Measurements from ENCODE around the gene SNX20. TPM values are rescaled to one million over a fixed set of nuclear protein-coding genes. Genes with fewer than 3 reads are reported as not detected.
A peak's percentile ranks its signal among the peaks of the same experiment; 100 is the strongest.

Gene SNX20
- total RNA-seq, 4 donors from 2014 or later, result 0.84 to 1.8 (median 1.0) TPM

DNA sequence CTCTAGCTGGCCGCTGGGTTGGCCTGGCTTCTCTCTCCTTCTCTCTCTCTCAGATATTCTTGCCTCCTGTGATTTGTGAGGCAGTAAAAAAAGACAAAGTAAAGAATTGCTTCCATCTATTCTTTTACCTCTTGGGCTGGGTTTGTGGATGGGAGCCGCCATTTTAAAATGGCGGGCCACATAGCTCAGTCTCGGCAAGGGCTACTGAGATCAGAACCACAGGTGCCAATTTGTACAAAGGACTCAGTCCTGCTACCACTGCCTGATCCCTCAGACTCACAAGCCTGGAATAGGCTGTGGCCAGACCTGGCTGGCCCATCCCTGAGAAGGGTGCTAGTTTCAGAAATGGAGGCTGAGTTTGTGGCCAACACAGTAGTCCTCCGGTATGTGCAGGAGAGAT, 36.4 kb upstream of the SNX20 start:
- H3K9me3 ChIP-seq, result no peaks in the 10 kb centered on the region
- H3K27me3 ChIP-seq, result no peaks in the 10 kb centered on the region
- H3K4me1 ChIP-seq, result peaks cover 0 to under 1% (median 0%) of the 10 kb centered on the region in 3 donors
- no peaks in the 10 kb centered on the region for H3K36me3 ChIP-seq
- no peak overlapping the region for H3K27ac ChIP-seq
- no peak for TF ChIP-seq POLR2A (IDR thresholded peaks at IDR 0.05)
- no peak for TF ChIP-seq EP300 (IDR thresholded peaks at IDR 0.05)
- TF ChIP-seq, protein P1, sequence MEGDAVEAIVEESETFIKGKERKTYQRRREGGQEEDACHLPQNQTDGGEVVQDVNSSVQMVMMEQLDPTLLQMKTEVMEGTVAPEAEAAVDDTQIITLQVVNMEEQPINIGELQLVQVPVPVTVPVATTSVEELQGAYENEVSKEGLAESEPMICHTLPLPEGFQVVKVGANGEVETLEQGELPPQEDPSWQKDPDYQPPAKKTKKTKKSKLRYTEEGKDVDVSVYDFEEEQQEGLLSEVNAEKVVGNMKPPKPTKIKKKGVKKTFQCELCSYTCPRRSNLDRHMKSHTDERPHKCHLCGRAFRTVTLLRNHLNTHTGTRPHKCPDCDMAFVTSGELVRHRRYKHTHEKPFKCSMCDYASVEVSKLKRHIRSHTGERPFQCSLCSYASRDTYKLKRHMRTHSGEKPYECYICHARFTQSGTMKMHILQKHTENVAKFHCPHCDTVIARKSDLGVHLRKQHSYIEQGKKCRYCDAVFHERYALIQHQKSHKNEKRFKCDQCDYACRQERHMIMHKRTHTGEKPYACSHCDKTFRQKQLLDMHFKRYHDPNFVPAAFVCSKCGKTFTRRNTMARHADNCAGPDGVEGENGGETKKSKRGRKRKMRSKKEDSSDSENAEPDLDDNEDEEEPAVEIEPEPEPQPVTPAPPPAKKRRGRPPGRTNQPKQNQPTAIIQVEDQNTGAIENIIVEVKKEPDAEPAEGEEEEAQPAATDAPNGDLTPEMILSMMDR (IDR thresholded peaks at IDR 0.05), result no peak
- TF ChIP-seq POLR2AphosphoS5 (IDR thresholded peaks at IDR 0.05), result no peak
- 100% methylated on average over 1 to 4 of the region's 5 CpGs for WGBS, 2 donors (ENCODE audit: low coverage in 1 of 2)
- H3K4me3 ChIP-seq, result no peak overlapping the region
- no peak for ATAC-seq

DNA sequence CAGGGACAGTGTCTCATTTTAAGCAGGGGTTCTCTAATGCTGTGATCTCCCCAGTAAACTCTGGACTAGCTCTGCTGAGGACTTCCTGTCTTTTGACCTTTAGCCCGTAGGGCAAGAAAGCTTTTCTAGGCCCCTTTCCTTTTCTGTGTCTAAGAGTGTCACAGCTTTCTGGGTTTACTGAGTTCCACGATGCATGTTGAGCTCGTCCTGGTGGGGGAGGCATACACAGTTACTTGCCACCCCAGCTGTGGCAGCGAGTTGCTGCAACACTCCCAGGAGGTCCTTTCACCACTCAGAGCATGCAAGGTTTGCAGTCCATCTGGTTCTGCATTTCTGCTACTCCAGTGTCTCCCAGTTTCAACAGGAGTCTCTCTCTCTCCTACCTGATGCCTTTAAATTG, 36.0 kb upstream of the SNX20 start:
- H3K27ac ChIP-seq, result no peak overlapping the region
- H3K4me3 ChIP-seq, result no peak overlapping the region
- peaks cover 0 to 5% (median 0%) of the 10 kb centered on the region in 3 donors for H3K4me1 ChIP-seq
- TF ChIP-seq POLR2A (IDR thresholded peaks at IDR 0.05), result no peak
- TF ChIP-seq, protein P1 (IDR thresholded peaks at IDR 0.05), result no peak
- no peaks in the 10 kb centered on the region for H3K9me3 ChIP-seq
- H3K36me3 ChIP-seq, result peaks cover 0 to 1% of the 10 kb centered on the region in 2 donors
- ATAC-seq, result no peak
- 80% methylated on average over 4 of the region's 4 CpGs; no CpG with 5 or more reads in 1 of the 2 donors for WGBS, 2 donors (ENCODE audit: low coverage in 1 of 2)
- H3K27me3 ChIP-seq, result no peaks in the 10 kb centered on the region

DNA sequence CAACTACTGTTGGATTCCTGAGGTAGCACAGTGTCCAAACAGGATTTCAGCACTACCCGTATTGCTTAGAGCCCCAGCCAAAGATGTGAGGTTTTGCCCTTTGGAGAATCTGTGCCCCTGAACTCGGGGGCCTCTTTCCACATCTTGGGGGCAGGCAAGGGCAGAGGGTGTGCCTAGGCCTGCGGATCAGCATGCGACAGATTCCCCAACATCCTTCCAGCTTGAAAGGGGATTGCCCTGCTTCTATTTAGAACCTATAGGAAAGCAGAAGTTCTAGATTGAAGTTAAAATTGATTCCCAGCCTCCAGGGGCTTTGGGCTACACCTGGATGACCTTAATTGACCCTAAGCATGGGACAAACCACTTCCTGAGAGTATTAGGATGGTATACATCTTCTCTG, 31.8 kb upstream of the SNX20 start:
- H3K9me3 ChIP-seq, result no peaks in the 10 kb centered on the region
- H3K4me3 ChIP-seq, result no peak overlapping the region
- peaks cover 0 to 3% of the 10 kb centered on the region in 2 donors for H3K36me3 ChIP-seq
- peaks cover 0 to 17% (median 0%) of the 10 kb centered on the region in 3 donors for H3K4me1 ChIP-seq
- no peak for TF ChIP-seq EP300 (IDR thresholded peaks at IDR 0.05)
- TF ChIP-seq, protein P1 (IDR thresholded peaks at IDR 0.05), result no peak
- TF ChIP-seq POLR2A (IDR thresholded peaks at IDR 0.05), result no peak
- TF ChIP-seq POLR2AphosphoS5 (IDR thresholded peaks at IDR 0.05), result no peak
- H3K27me3 ChIP-seq, result no peaks in the 10 kb centered on the region
- 83% methylated on average over 3 of the region's 4 CpGs; no CpG with 5 or more reads in 1 of the 2 donors for WGBS, 2 donors (ENCODE audit: low coverage in 1 of 2)
- H3K27ac ChIP-seq, result no peak overlapping the region
- ATAC-seq, result no peak

DNA sequence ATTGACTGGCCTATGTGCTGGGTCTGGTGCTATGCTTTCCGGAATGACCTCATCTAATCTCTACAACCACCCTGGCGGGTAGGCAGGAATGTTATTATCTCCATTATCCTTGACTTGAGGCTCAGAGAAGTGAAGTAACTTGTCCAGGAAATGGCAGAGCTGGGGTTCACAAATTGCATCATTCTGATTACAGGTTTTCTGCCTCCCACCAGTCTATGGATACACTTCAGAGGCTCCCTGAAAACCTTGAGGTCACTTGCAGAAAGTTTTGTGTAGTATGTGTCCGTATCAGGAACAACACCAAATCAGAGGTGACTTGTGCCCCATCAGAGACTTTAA, 31.4 kb upstream of the SNX20 start:
- no peak for ATAC-seq
- no peaks in the 10 kb centered on the region for H3K27me3 ChIP-seq
- H3K27ac ChIP-seq, result no peak overlapping the region
- H3K4me3 ChIP-seq, result no peak overlapping the region
- H3K9me3 ChIP-seq, result no peaks in the 10 kb centered on the region
- H3K36me3 ChIP-seq, result peaks cover 0 to 3% of the 10 kb centered on the region in 2 donors
- 86% methylated on average over 2 of the region's 3 CpGs; no CpG with 5 or more reads in 1 of the 2 donors for WGBS, 2 donors (ENCODE audit: low coverage in 1 of 2)
- H3K4me1 ChIP-seq, result peaks cover 0 to 17% (median 0%) of the 10 kb centered on the region in 3 donors
- TF ChIP-seq POLR2A (IDR thresholded peaks at IDR 0.05) (no peak), POLR2AphosphoS5 (IDR thresholded peaks at IDR 0.05) (no peak), EP300 (IDR thresholded peaks at IDR 0.05) (no peak)
- TF ChIP-seq, protein P1 (IDR thresholded peaks at IDR 0.05), result no peak

DNA sequence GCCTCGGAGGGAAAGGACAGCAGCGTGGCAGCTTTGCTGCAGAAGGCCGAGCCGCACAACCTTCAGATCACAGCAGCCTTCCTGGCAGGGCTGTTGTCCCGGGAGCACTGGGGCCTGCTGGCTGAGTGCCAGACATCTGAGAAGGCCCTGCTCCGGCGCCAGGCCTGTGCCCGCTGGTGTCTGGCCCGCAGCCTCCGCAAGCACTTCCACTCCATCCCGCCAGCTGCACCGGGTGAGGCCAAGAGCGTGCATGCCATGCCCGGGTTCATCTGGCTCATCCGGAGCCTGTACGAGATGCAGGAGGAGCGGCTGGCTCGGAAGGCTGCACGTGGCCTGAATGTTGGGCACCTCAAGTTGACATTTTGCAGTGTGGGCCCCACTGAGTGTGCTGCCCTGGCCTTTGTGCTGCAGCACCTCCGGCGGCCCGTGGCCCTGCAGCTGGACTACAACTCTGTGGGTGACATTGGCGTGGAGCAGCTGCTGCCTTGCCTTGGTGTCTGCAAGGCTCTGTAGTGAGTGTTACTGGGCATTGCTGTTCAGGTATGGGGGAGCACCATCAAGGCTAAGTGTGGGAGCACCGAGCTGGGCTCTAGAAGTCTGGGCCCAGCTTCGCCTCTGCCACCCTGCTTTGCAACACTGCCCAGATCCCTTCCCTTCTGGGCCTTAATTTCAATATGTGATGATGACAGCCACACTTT, 30.9 kb upstream of the SNX20 start:
- Histone ChIP-seq H3K4me3 (no peak overlapping the region), H3K27ac (peak overlapping the region in 2 of 4 donors; percentile 22 to 48), H3K27me3 (no peaks in the 10 kb centered on the region), H3K4me1 (peaks cover 0 to 17% (median 0%) of the 10 kb centered on the region in 3 donors), H3K36me3 (peaks cover 0 to 3% of the 10 kb centered on the region in 2 donors), H3K9me3 (no peaks in the 10 kb centered on the region)
- peak; percentile 13 for ATAC-seq
- 100% methylated on average over 1 of the region's 25 CpGs; no CpG with 5 or more reads in 1 of the 2 donors for WGBS, 2 donors (ENCODE audit: low coverage in 1 of 2)
- no peak for TF ChIP-seq POLR2A (IDR thresholded peaks at IDR 0.05)
- no peak for TF ChIP-seq POLR2AphosphoS5 (IDR thresholded peaks at IDR 0.05)
- TF ChIP-seq, protein P1 (IDR thresholded peaks at IDR 0.05), result no peak
- TF ChIP-seq EP300 (IDR thresholded peaks at IDR 0.05), result no peak

Data from gastroesophageal sphincter (tissue), 4 donors.